ENCODE results near the gene TAF15.

TAF15 gene

GRCh38 chr17:35804658-35805192, 4.6 kb upstream of the TAF15 start:
- H3K4me3 ChIP-seq (replicated peaks; ENCODE audit: low read depth, low read length), result no peak overlapping the region
- TF ChIP-seq CTCF (IDR thresholded peaks at IDR 0.05; ENCODE audit: insufficient read depth, low read length, poor library complexity, severe bottlenecking), result peak; percentile 92
- no peaks in the 10 kb centered on the region for H3K36me3 ChIP-seq (ENCODE audit: control insufficient read depth, insufficient read depth, low read length)
- H3K27me3 ChIP-seq (replicated peaks; ENCODE audit: control insufficient read depth, insufficient read depth, low read length), result peaks cover 2% of the 10 kb centered on the region; the same call in 1 of the 2 replicates
- peak; percentile 35 for DNase-seq (ENCODE audit: extremely low read depth, insufficient read length)

GRCh38 chr17:35807371-35808144, 1.7 kb upstream of the TAF15 start:
- Histone ChIP-seq H3K36me3 (ENCODE audit: control insufficient read depth, insufficient read depth, low read length) (no peaks in the 10 kb centered on the region), H3K4me3 (replicated peaks; ENCODE audit: low read depth, low read length) (no peak overlapping the region), H3K27me3 (replicated peaks; ENCODE audit: control insufficient read depth, insufficient read depth, low read length) (no peaks in the 10 kb centered on the region)
- no peak for DNase-seq (ENCODE audit: extremely low read depth, insufficient read length)
- TF ChIP-seq CTCF (IDR thresholded peaks at IDR 0.05; ENCODE audit: insufficient read depth, low read length, poor library complexity, severe bottlenecking), result no peak

- Histone ChIP-seq H3K4me3 (replicated peaks; ENCODE audit: low read depth, low read length) (peak overlapping the region; percentile 94), H3K36me3 (ENCODE audit: control insufficient read depth, insufficient read depth, low read length) (no peaks in the 10 kb centered on the region), H3K27me3 (replicated peaks; ENCODE audit: control insufficient read depth, insufficient read depth, low read length) (no peaks in the 10 kb centered on the region)
- TF ChIP-seq CTCF (IDR thresholded peaks at IDR 0.05; ENCODE audit: insufficient read depth, low read length, poor library complexity, severe bottlenecking), result no peak
- no peak for DNase-seq (ENCODE audit: extremely low read depth, insufficient read length)
Observed at GRCh38 chr17:35808240-35808961, 883 bp upstream of the TAF15 start.

- H3K27me3 ChIP-seq (replicated peaks; ENCODE audit: control insufficient read depth, insufficient read depth, low read length), result no peaks in the 10 kb centered on the region
- no peak for DNase-seq (ENCODE audit: extremely low read depth, insufficient read length)
- H3K36me3 ChIP-seq (ENCODE audit: control insufficient read depth, insufficient read depth, low read length), result no peaks in the 10 kb centered on the region
- peak overlapping the region; percentile 94 for H3K4me3 ChIP-seq (replicated peaks; ENCODE audit: low read depth, low read length)
- no peak for TF ChIP-seq CTCF (IDR thresholded peaks at IDR 0.05; ENCODE audit: insufficient read depth, low read length, poor library complexity, severe bottlenecking)
Observed at GRCh38 chr17:35809855-35810461, 674 bp downstream of the TAF15 start.

- TF ChIP-seq CTCF (IDR thresholded peaks at IDR 0.05; ENCODE audit: insufficient read depth, low read length, poor library complexity, severe bottlenecking), result no peak
- H3K4me3 ChIP-seq (replicated peaks; ENCODE audit: low read depth, low read length), result no peak overlapping the region
- H3K27me3 ChIP-seq (replicated peaks; ENCODE audit: control insufficient read depth, insufficient read depth, low read length), result no peaks in the 10 kb centered on the region
- H3K36me3 ChIP-seq (ENCODE audit: control insufficient read depth, insufficient read depth, low read length), result no peaks in the 10 kb centered on the region; the same call in 1 of the 2 replicates
- no peak for DNase-seq (ENCODE audit: extremely low read depth, insufficient read length)
Observed at GRCh38 chr17:35811759-35812158, 2.5 kb downstream of the TAF15 start.
